GM18526 (cell line): ENCODE results near the gene F10.

Experiments used
- POLR2A ChIP-seq: IDR thresholded peaks from 3 replicates; pipeline ENCODE4 v1.6.1; 2011; ENCODE audit not compliant: insufficient read length; ENCODE audit errors: extremely low read depth

F10 gene

DNA sequence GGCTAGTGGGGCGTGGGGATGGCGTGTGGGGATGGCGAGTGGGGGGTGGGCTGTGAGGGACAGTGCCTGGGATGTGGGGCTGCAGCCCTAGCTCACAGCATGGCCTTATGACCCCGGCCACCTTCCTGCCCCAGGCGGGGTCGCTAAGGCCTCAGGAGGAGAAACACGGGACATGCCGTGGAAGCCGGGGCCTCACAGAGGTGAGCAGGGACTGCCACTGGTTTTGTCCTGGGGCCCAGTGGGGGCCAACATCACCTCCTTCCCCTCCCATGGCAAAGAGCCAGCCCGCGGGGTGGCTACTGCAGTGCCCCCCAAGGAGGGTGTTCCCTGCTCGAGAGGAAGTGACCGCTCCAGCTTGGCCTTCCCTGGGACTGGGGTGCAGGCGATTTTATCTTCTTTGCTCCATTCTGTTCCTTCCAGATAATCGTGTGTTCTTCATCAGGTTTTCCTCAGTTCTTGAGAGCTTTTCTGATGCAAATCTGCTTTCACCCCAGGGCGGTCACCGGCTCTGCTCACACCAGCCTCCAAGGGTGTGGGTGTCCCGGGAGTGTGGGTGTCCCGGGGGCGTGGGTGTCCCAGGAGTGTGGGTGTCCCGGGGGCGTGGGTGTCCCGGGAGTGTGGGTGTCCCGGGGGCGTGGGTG lies 15.8 kb upstream of the F10 start:
- no peak for TF ChIP-seq POLR2A

DNA sequence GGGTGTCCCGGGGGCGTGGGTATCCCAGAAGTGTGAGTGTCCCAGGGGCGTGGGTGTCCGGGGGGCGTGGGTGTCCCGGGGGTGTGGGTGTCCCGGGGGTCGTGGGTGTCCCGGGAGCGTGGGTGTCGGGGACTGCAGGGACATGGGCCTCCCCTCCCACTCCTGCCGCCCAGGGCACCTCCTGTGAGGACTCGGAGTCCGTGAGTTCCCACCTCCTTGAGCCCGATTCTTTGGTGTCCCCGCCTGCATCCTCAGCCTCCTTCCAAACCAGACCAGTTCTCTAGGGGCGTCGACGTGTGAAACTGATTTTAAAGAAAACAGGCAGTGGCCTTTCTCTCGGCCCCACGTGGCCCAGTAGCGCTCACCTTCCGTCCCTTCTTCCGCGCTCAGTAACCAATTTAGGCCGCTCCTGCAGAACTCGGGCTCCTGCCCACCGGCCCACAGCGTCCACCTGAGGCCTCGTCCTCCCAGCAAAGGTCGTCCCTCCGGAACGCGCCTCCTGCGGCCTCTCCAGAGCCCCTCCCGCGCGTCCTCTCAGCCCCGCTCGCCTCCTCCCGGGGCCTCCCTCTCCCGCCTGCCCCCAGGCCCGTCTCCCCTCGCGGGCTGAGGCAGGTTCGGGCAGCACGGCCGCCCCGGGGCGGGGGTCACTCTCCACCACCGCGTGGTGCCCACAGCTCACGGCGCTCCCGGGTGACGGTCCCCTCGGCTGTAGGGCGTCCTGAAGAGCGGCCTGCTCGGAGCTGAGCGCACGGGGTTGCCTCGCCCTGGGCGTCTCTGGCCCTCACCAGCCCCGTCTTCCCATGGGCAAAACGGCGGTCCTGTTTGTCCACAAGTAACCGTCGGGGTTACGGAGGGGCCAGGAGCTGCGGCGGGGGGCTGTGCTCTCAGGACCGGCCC lies 13.2 kb upstream of the F10 start:
- no peak for TF ChIP-seq POLR2A

- no peak for TF ChIP-seq POLR2A
These were observed 12.3 kb upstream of the F10 start for GRCh38 chr13:113110048-113110851.

DNA sequence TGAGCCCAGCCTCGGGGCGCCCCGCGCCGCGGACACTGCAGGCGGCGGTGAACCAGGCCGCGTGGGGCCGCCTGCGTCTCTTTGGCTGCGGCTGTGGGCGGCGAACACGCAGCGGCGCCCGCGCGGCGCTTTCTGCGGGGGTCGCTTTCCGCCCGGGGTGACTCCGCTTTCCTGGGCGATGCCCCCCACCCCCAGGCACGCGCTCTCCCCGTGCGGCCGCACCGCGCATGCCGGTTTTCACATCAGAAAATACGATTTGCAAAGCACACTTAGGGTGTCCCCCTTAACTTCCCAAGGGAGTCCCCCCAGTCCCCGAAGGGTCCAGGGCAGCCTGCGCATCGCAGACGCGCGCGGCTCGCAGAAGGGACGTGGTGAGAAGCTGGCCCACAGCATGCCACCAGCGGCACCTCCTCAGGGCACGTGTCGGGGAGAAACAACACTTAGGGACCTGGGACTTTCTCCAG lies 11.7 kb upstream of the F10 start:
- no peak for TF ChIP-seq POLR2A

GRCh38 chr13:113112893-113113845 lies 9.4 kb upstream of the F10 start:
- TF ChIP-seq POLR2A: no peak

DNA sequence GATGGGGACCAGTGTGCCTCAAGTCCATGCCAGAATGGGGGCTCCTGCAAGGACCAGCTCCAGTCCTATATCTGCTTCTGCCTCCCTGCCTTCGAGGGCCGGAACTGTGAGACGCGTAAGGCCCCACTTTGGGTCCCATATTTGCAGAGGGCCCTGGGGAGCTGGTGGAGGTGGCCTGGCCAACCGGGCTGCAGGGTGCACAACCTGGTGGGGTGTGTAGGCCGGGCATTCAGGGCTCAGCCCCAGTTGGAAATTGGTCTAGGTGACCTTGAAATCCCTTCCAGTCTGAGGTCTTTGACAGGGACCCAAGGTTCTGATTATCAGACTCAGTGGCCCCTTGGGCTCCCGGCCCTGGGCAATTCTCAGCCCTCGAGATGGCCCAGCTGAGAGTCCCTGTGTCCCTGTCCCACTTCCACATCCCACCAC lies 8.7 kb upstream of the F10 start:
- TF ChIP-seq POLR2A: no peak

- TF ChIP-seq POLR2A: no peak
These were observed 7.9 kb upstream of the F10 start for GRCh38 chr13:113114511-113115362.

DNA sequence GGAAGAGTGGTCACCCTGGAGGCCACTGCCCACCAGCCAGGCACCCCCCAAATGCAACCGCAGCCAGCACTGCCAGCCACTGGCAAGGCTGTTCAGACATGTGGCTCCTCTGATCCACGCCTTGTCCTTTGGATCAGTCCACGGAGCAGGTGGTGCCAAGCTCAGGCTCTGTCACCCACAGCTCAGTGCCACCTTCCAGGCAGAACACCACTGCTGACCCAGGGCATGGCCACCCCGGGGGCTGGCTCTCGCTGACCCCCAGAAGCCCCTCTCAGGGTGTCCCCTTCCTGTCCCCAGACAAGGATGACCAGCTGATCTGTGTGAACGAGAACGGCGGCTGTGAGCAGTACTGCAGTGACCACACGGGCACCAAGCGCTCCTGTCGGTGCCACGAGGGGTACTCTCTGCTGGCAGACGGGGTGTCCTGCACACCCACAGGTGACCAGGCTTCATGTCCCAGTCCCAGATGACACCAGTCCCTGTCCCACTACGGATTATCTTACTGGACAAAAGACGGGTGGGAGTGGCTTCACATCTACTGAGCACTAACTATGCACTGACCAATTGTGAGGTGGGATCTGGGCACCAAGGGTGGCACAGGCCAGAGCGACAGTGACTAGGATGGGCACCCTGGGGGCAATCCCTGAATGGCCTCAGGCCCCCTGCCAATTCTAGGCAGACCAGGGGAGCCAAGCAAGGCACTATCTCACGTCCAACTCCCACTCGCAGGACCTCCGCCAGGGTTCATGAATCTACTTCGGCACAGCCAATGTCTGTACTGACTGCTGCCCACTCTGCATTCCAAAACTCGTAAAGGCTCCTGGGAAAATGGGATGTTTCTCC lies 7.0 kb upstream of the F10 start:
- no peak for TF ChIP-seq POLR2A

GRCh38 chr13:113116206-113116800 lies 6.3 kb upstream of the F10 start:
- TF ChIP-seq POLR2A: no peak

DNA sequence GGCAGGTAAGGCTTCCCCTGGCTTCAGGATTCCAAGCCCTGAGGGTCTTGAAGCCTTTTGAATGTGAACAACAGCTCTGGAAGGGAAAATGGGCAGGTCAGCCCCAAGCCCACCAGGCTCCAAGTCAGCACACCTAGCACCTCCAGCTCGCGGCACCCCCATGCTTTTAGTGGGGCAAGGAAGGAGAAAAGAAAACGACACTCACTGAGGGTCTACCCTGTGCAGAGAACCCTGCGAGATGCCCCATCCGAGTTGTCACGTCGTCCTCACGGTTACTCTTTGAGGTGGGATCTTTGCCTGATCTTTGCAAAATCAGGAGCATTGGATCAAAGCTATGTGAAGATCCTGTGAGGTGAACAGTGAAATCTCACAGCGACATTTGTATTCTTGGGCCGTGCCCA lies 5.7 kb upstream of the F10 start:
- TF ChIP-seq POLR2A: no peak

DNA sequence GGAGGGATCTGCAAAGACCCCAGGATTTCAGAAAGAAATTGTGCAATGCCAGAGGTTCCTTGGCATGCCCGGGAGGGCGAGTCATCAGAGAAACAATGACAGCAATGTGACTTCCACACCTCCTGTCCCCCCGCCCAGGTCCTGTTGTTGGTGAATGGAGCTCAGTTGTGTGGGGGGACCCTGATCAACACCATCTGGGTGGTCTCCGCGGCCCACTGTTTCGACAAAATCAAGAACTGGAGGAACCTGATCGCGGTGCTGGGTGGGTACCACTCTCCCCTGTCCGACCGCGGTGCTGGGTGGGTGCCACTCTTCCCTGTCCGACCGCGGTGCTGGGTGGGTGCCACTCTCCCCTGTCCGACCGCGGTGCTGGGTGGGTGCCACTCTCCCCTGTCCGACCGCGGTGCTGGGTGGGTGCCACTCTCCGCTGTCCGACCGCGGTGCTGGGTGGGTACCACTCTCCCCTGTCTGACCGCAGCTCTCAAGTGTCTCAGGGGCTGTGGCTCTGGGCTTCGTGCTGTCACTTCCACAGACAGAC lies 5.2 kb upstream of the F10 start:
- no peak for TF ChIP-seq POLR2A

DNA sequence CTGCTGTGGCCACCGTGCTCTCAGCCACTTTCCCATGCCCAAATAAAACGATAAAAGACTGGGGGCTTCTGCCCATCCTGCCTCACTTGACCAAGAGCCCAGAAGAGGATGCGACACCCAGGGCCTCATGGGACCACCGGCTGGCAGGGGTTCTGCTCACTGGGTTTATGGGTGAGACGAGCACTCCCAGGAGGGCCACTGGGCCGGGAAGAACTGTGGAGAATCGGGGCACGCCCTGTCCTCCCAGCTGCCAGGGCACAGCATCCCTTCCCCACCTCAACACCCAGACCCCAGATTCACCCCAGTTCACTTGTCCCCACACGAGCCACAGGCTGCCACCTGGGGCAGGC lies 4.7 kb upstream of the F10 start:
- TF ChIP-seq POLR2A: no peak
